CD14-positive monocyte (primary cell): ENCODE measurements around the gene SYT13. TPM values are rescaled to one million over a fixed set of nuclear protein-coding genes. Genes with fewer than 3 reads are reported as not detected.

Experiments used
- DNase-seq, 3 donors: peaks; one replicate each; pipeline ENCODE4 v3.0.0-alpha.2; 2011 to 2022
- H2AFZ ChIP-seq: 2 replicates; pipeline ENCODE4 v1.6.0; 2012; ENCODE audit warnings: mild to moderate bottlenecking, low read depth, low read length, inconsistent platforms; ENCODE audit not compliant: insufficient read depth, poor library complexity, severe bottlenecking
- H3K27ac ChIP-seq, 2 donors: 1 replicate in 1 of 2; 2 replicates in 1 of 2; pipeline ENCODE4 v1.5.1; 2012 to 2013; ENCODE audit warnings: low read length in 2 of 2, control low read depth in 1 of 2, inconsistent platforms in 1 of 2, low read depth in 1 of 2, mild to moderate bottlenecking in 1 of 2
- H3K27me3 ChIP-seq, 2 donors: one replicate each; pipeline versions ENCODE4 v1.6.0 to v1.6.1; 2011 to 2013; ENCODE audit warnings: low read length in 2 of 2; ENCODE audit not compliant: control insufficient read depth in 2 of 2, insufficient read depth in 2 of 2
- H3K36me3 ChIP-seq, 2 donors: replicated peaks in 1 of 2; 1 replicate in 1 of 2; 2 replicates in 1 of 2; pipeline versions ENCODE4 v1.5.1 to v1.6.1; 2012 to 2013; ENCODE audit warnings: low read length in 2 of 2, control low read depth in 1 of 2, inconsistent platforms in 1 of 2, mild to moderate bottlenecking in 1 of 2; ENCODE audit not compliant: insufficient read depth in 2 of 2, control insufficient read depth in 1 of 2
- H3K4me1 ChIP-seq, 2 donors: 1 replicate in 1 of 2; 2 replicates in 1 of 2; pipeline versions ENCODE4 v1.5.1 to v1.6.1; 2012 to 2013; ENCODE audit warnings: low read length in 2 of 2, control low read depth in 1 of 2, inconsistent platforms in 1 of 2, mild to moderate bottlenecking in 1 of 2, moderate library complexity in 1 of 2; ENCODE audit not compliant: insufficient read depth in 2 of 2, control insufficient read depth in 1 of 2
- H3K4me2 ChIP-seq: replicated peaks from 2 replicates; pipeline ENCODE3; 2012; ENCODE audit warnings: low read length, moderate library complexity, mild to moderate bottlenecking; ENCODE audit not compliant: poor library complexity, severe bottlenecking; ENCODE audit errors: extremely low read depth
- H3K4me3 ChIP-seq, 3 experiments: fragments of 200-600 bp in 1 of 3; sonication (generic) in 1 of 3; replicated peaks in 1 of 3; 1 replicate in 2 of 3; 2 replicates in 1 of 3; pipeline ENCODE4 v1.5.1; 2011 to 2013; ENCODE audit warnings: low read length in 3 of 3, mild to moderate bottlenecking in 3 of 3, control low read depth in 2 of 3, low read depth in 2 of 3, inconsistent platforms in 1 of 3, moderate library complexity in 1 of 3
- H3K79me2 ChIP-seq: 2 replicates; pipeline ENCODE4 v1.6.0; 2012; ENCODE audit warnings: mild to moderate bottlenecking, control low read depth, inconsistent platforms, low read length, moderate library complexity; ENCODE audit not compliant: insufficient read depth
- H3K9ac ChIP-seq: 2 replicates; pipeline ENCODE4 v1.6.0; 2017; ENCODE audit warnings: low read length, mild to moderate bottlenecking; ENCODE audit not compliant: insufficient read depth, poor library complexity, severe bottlenecking
- H3K9me3 ChIP-seq, 2 donors: replicated peaks in 1 of 2; 1 replicate in 1 of 2; 2 replicates in 1 of 2; pipeline versions ENCODE4 v1.5.1 to v1.6.1; 2012 to 2013; ENCODE audit warnings: low read length in 2 of 2, control low read depth in 1 of 2; ENCODE audit not compliant: control insufficient read depth in 1 of 2, insufficient read depth in 1 of 2
- H4K20me1 ChIP-seq: 2 replicates; pipeline ENCODE4 v1.6.0; 2012; ENCODE audit warnings: mild to moderate bottlenecking, low read length, control low read depth, moderate library complexity; ENCODE audit not compliant: insufficient read depth
- H3K27ac Mint-ChIP-seq, 7 donors: one replicate each; pipeline ENCODE4 v1.8.0; 2020; ENCODE audit warnings: mild to moderate bottlenecking in 7 of 7, mixed read lengths in 7 of 7, moderate library complexity in 6 of 7, inconsistent platforms in 2 of 7
- H3K27me3 Mint-ChIP-seq, 3 donors: one replicate each; pipeline ENCODE4 v1.8.0; 2021 to 2022; ENCODE audit warnings: low read depth in 3 of 3, mild to moderate bottlenecking in 3 of 3, mixed read lengths in 3 of 3, moderate library complexity in 3 of 3, inconsistent platforms in 1 of 3
- H3K36me3 Mint-ChIP-seq, 2 donors: one replicate each; pipeline ENCODE4 v1.8.0; 2020; ENCODE audit warnings: mixed read lengths in 2 of 2, inconsistent platforms in 1 of 2, mild to moderate bottlenecking in 1 of 2
- H3K4me1 Mint-ChIP-seq: one replicate; pipeline ENCODE4 v1.8.0; 2020; ENCODE audit warnings: mild to moderate bottlenecking, mixed read lengths
- H3K4me3 Mint-ChIP-seq, 2 donors: one replicate each; pipeline ENCODE4 v1.8.0; 2020; ENCODE audit warnings: mild to moderate bottlenecking in 2 of 2, mixed read lengths in 2 of 2, moderate library complexity in 1 of 2
- H3K9me3 Mint-ChIP-seq, 7 donors: one replicate each; pipeline ENCODE4 v1.8.0; 2020 to 2022; ENCODE audit warnings: mixed read lengths in 7 of 7, mild to moderate bottlenecking in 6 of 7, moderate library complexity in 6 of 7, inconsistent platforms in 2 of 7
- WGBS: methylation state at CpG from one replicate; pipeline ENCODE4 v1.1.5; 2013; ENCODE audit warnings: missing lambda C conversion rate; ENCODE audit not compliant: insufficient coverage; 5-methylcytosine and 5-hydroxymethylcytosine counted together
- intact Hi-C, 2 donors: fragments of 100-400 bp; cut with micrococcal nuclease; formaldehyde crosslinking; loops; one replicate each; pipeline versions ENCODE4 v1.15.0 to v1.15.1; 2023
- polyA plus RNA-seq, 3 donors: library from polyadenylated mRNA; depleted of rRNA in 1 of 3; unstranded in 2 of 3; stranded (reverse) in 1 of 3; fragments of 300-500 nt in 2 of 3; fragments of >200 nt in 1 of 3; fragmentation: Illumina TruSeq in 2 of 3; gene quantifications; 1 replicate in 2 of 3; 2 replicates in 1 of 3; pipeline ENCODE4 v1.2.3, GENCODE V29; 2012 to 2021
- TF ChIP-seq, protein P1 (sequence below): fragments of 200-600 bp; IDR thresholded peaks from one replicate; pipeline ENCODE4 v1.8.0; 2022; ENCODE audit warnings: antibody characterized with exemption, mild to moderate bottlenecking

The SYT13 gene
- polyA plus RNA-seq, 3 donors, result not detected

DNA sequence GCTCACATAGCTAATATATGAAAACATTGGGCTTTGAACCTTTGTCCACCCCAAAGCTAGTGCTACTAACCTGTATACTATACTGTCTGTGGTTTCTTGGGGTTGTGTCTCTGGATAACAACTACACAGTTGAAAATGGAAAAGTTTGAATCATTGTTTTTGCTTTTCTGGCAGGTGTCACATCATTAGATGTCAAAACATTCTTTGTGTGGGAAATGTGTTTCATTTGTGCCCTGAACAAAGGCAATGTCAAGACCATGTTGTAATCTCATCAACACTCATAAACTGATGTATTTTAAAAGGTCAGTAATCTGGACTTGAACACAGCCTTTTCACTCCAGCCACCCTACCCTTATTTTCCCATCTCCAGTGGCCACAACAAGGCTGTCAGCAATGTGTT, 16.5 kb downstream of the SYT13 start:
- no peak overlapping the region for H2AFZ ChIP-seq
- H3K36me3 ChIP-seq, result no peaks in the 10 kb centered on the region
- no peaks in the 10 kb centered on the region for H3K4me1 Mint-ChIP-seq
- no peaks in the 10 kb centered on the region for H4K20me1 ChIP-seq
- H3K4me3 Mint-ChIP-seq, result no peak overlapping the region
- H3K27me3 Mint-ChIP-seq, result peaks cover 7 to 26% (median 19%) of the 10 kb centered on the region in 3 donors
- H3K4me3 ChIP-seq, result no peak overlapping the region
- no peaks in the 10 kb centered on the region for H3K79me2 ChIP-seq
- no peak overlapping the region for H3K27ac Mint-ChIP-seq
- peaks cover 0 to 3% (median 0%) of the 10 kb centered on the region in 7 donors for H3K9me3 Mint-ChIP-seq
- H3K27me3 ChIP-seq, result peaks cover under 1 to 4% of the 10 kb centered on the region in 2 donors
- H3K4me2 ChIP-seq, result no peak overlapping the region
- intact Hi-C loops, result no loop called here
- DNase-seq, result no peak
- H3K27ac ChIP-seq, result no peak overlapping the region
- no peaks in the 10 kb centered on the region for H3K4me1 ChIP-seq
- H3K36me3 Mint-ChIP-seq, result no peaks in the 10 kb centered on the region
- TF ChIP-seq, protein P1, sequence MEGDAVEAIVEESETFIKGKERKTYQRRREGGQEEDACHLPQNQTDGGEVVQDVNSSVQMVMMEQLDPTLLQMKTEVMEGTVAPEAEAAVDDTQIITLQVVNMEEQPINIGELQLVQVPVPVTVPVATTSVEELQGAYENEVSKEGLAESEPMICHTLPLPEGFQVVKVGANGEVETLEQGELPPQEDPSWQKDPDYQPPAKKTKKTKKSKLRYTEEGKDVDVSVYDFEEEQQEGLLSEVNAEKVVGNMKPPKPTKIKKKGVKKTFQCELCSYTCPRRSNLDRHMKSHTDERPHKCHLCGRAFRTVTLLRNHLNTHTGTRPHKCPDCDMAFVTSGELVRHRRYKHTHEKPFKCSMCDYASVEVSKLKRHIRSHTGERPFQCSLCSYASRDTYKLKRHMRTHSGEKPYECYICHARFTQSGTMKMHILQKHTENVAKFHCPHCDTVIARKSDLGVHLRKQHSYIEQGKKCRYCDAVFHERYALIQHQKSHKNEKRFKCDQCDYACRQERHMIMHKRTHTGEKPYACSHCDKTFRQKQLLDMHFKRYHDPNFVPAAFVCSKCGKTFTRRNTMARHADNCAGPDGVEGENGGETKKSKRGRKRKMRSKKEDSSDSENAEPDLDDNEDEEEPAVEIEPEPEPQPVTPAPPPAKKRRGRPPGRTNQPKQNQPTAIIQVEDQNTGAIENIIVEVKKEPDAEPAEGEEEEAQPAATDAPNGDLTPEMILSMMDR, result no peak
- no peaks in the 10 kb centered on the region for H3K9me3 ChIP-seq
- H3K9ac ChIP-seq, result no peak overlapping the region

DNA sequence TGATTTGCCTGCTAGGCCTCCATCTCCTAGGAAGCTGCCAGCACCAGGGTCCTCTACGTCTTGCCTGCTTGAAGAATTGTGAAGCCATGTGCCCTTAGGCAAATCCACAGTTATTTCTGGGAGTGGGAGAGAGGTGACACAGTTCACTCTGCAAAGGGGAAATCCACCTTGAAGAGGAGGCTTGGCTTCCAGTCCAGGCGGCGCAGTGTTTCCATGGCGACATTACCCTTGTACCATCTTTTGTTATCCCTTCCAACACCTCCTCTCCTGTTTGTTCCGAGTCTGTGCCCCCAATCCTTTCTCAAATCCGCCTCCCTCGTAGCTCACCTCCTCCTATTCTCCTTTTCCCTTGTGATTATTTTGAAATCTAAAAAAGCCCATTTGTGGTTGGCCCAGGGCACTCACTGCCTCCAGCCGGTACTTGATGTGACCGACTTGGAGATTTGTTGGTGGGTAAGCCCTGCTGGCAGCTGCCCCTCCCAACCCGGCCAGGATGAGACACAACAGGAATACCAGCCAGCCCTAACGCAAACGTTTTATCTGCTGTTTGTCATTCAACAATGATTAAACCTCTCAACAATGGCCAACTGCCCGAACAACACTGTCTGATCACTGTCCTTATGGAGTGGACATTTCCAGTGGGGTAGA, 18.4 kb downstream of the SYT13 start:
- no peak for DNase-seq
- Histone ChIP-seq H3K9ac (no peak overlapping the region), H3K4me3 (no peak overlapping the region), H4K20me1 (no peaks in the 10 kb centered on the region), H3K9me3 (no peaks in the 10 kb centered on the region), H3K79me2 (no peaks in the 10 kb centered on the region), H3K27ac (no peak overlapping the region), H3K36me3 (no peaks in the 10 kb centered on the region), H3K27me3 (peaks cover 4 to 6% of the 10 kb centered on the region in 2 donors), H3K4me2 (no peak overlapping the region), H2AFZ (no peak overlapping the region), H3K4me1 (no peaks in the 10 kb centered on the region)
- Mint-ChIP-seq H3K27ac (no peak overlapping the region), H3K4me1 (no peaks in the 10 kb centered on the region), H3K4me3 (no peak overlapping the region), H3K9me3 (peaks cover 0 to 4% (median 0%) of the 10 kb centered on the region in 7 donors), H3K27me3 (peaks cover 7 to 24% (median 19%) of the 10 kb centered on the region in 3 donors), H3K36me3 (no peaks in the 10 kb centered on the region)
- WGBS, result 94% methylated on average over 4 of the region's 13 CpGs
- TF ChIP-seq, protein P1, result no peak
- intact Hi-C loops, result no loop called here
